Activated CD4-positive, alpha-beta T cell treated with anti-CD3 and anti-CD28 coated beads, Interleukin-2, amount 50 U/mL, for 16 hours (primary cell): ENCODE results near the gene SDC4.
A peak's percentile ranks its signal among the peaks of the same experiment; 100 is the strongest.

Source experiments
- DNase-seq: peaks from one replicate; pipeline ENCODE4 v3.0.0-alpha.2; 2020

The SDC4 gene

GRCh38 chr20:45293041-45294002 is 54.9 kb downstream of the SDC4 start:
- peak; percentile 85 for DNase-seq

GRCh38 chr20:45292343-45292742 is 55.9 kb downstream of the SDC4 start:
- no peak for DNase-seq

GRCh38 chr20:45291526-45291925 is 56.7 kb downstream of the SDC4 start:
- DNase-seq = no peak

- peak; percentile 80 for DNase-seq
Observed at GRCh38 chr20:45290677-45291355, 57.4 kb downstream of the SDC4 start.

GRCh38 chr20:45289942-45290676 is 58.1 kb downstream of the SDC4 start:
- no peak for DNase-seq

- DNase-seq = no peak
Observed at GRCh38 chr20:45288860-45289259, 59.4 kb downstream of the SDC4 start.

GRCh38 chr20:45288376-45288775 is 59.8 kb downstream of the SDC4 start:
- DNase-seq = no peak

GRCh38 chr20:45283551-45284057 is 64.6 kb downstream of the SDC4 start:
- no peak for DNase-seq

- DNase-seq = no peak
Observed at GRCh38 chr20:45282700-45283550, 65.3 kb downstream of the SDC4 start.

GRCh38 chr20:45279992-45280391 is 68.2 kb downstream of the SDC4 start:
- DNase-seq = no peak

- DNase-seq = no peak
Observed at GRCh38 chr20:45275338-45275737, 72.9 kb downstream of the SDC4 start.
